Mesenchymal stem cell (in vitro differentiated cells and primary cell): ENCODE results near the gene CPSF4.

Experiments
- DNase-seq: peaks from one replicate; pipeline ENCODE4 v3.0.0-alpha.2; 2013
- H2AFZ ChIP-seq: one replicate; pipeline ENCODE4 v1.6.1; 2013; ENCODE audit warnings: low read depth, mild to moderate bottlenecking, control low read depth, inconsistent platforms, low read length, moderate library complexity
- H2AK5ac ChIP-seq: 2 replicates; pipeline ENCODE4 v1.6.1; 2013; ENCODE audit warnings: low read length, moderate library complexity, mild to moderate bottlenecking, inconsistent platforms; ENCODE audit not compliant: severe bottlenecking
- H2BK120ac ChIP-seq: one replicate; pipeline ENCODE4 v1.6.1; 2013; ENCODE audit warnings: low read depth, mild to moderate bottlenecking, inconsistent platforms, low read length, moderate library complexity
- H2BK12ac ChIP-seq, 2 experiments: one replicate each; pipeline ENCODE4 v1.6.1; 2013; ENCODE audit warnings: inconsistent platforms in 2 of 2, low read length in 2 of 2, mild to moderate bottlenecking in 2 of 2, moderate library complexity in 2 of 2, control low read depth in 1 of 2
- H2BK15ac ChIP-seq: one replicate; pipeline ENCODE4 v1.6.1; 2013; ENCODE audit warnings: mild to moderate bottlenecking, low read depth, inconsistent platforms; ENCODE audit not compliant: poor library complexity, severe bottlenecking
- H2BK5ac ChIP-seq: 2 replicates; pipeline ENCODE4 v1.6.1; 2013; ENCODE audit warnings: low read depth, mild to moderate bottlenecking, low read length, control low read depth, inconsistent platforms; ENCODE audit not compliant: poor library complexity, severe bottlenecking
- H3K14ac ChIP-seq, 2 experiments: one replicate each; pipeline ENCODE4 v1.6.1; 2013; ENCODE audit warnings: inconsistent platforms in 2 of 2, low read length in 2 of 2, control low read depth in 1 of 2, mild to moderate bottlenecking in 1 of 2, moderate library complexity in 1 of 2
- H3K18ac ChIP-seq, 2 experiments: one replicate each; pipeline ENCODE4 v1.6.1; 2013; ENCODE audit warnings: inconsistent platforms in 2 of 2, low read length in 2 of 2, control low read depth in 1 of 2, low read depth in 1 of 2, mild to moderate bottlenecking in 1 of 2
- H3K23ac ChIP-seq, 2 experiments: one replicate each; pipeline ENCODE4 v1.6.1; 2013; ENCODE audit warnings: inconsistent platforms in 2 of 2, low read length in 2 of 2, mild to moderate bottlenecking in 2 of 2, moderate library complexity in 2 of 2, control low read depth in 1 of 2
- H3K27ac ChIP-seq: 2 replicates; pipeline ENCODE4 v1.5.1; 2013; ENCODE audit warnings: mild to moderate bottlenecking, moderate library complexity, low read length, control low read depth, inconsistent platforms; ENCODE audit not compliant: poor library complexity, severe bottlenecking
- H3K27me3 ChIP-seq, 2 experiments: 2 replicates each; pipeline versions ENCODE4 v1.6.1 to v1.7.0; 2013; ENCODE audit warnings: low read length in 2 of 2, mild to moderate bottlenecking in 2 of 2, moderate library complexity in 2 of 2, control low read depth in 1 of 2, inconsistent platforms in 1 of 2; ENCODE audit not compliant: control insufficient read depth in 1 of 2, insufficient read depth in 1 of 2
- H3K36me3 ChIP-seq, 2 experiments: 2 replicates each; pipeline versions ENCODE4 v1.6.1 to v1.7.0; 2013; ENCODE audit warnings: low read length in 2 of 2, control low read depth in 1 of 2, inconsistent platforms in 1 of 2, low read depth in 1 of 2, mild to moderate bottlenecking in 1 of 2; ENCODE audit not compliant: insufficient read depth in 2 of 2, control insufficient read depth in 1 of 2
- H3K4ac ChIP-seq, 2 experiments: one replicate each; pipeline ENCODE4 v1.6.1; 2013; ENCODE audit warnings: inconsistent platforms in 2 of 2, low read length in 2 of 2, mild to moderate bottlenecking in 2 of 2, moderate library complexity in 2 of 2, control low read depth in 1 of 2, low read depth in 1 of 2
- H3K4me1 ChIP-seq: 2 replicates; pipeline ENCODE4 v1.6.1; 2013; ENCODE audit warnings: low read depth, low read length, control low read depth; ENCODE audit not compliant: control insufficient read depth, insufficient read depth
- H3K4me2 ChIP-seq: 2 replicates; pipeline ENCODE4 v1.6.1; 2013; ENCODE audit warnings: low read length, mild to moderate bottlenecking, inconsistent platforms; ENCODE audit not compliant: poor library complexity, severe bottlenecking
- H3K4me3 ChIP-seq, 2 experiments: 2 replicates each; pipeline versions ENCODE4 v1.5.1 to v1.7.0; 2013; ENCODE audit warnings: low read length in 2 of 2, mild to moderate bottlenecking in 2 of 2, control low read depth in 1 of 2, low read depth in 1 of 2; ENCODE audit not compliant: insufficient read depth in 1 of 2
- H3K79me1 ChIP-seq: replicated peaks from 2 replicates; pipeline ENCODE4 v1.6.1; 2013; ENCODE audit warnings: mild to moderate bottlenecking, control low read depth, low read length, inconsistent platforms; ENCODE audit not compliant: poor library complexity, severe bottlenecking
- H3K9ac ChIP-seq: 2 replicates; pipeline ENCODE4 v1.7.0; 2013; ENCODE audit warnings: mild to moderate bottlenecking, low read length, moderate library complexity
- H3K9me3 ChIP-seq: 2 replicates; pipeline ENCODE4 v1.7.0; 2013; ENCODE audit warnings: mild to moderate bottlenecking, low read length; ENCODE audit not compliant: control insufficient read depth
- H4K8ac ChIP-seq: one replicate; pipeline ENCODE4 v1.6.1; 2013; ENCODE audit warnings: inconsistent platforms, mild to moderate bottlenecking, low read length, moderate library complexity
- H4K91ac ChIP-seq: one replicate; pipeline ENCODE4 v1.6.1; 2013; ENCODE audit warnings: mild to moderate bottlenecking, low read length, inconsistent platforms
- WGBS: methylation state at CpG from one replicate; pipeline ENCODE4 v1.1.7; 2013; ENCODE audit warnings: mixed read lengths; 5-methylcytosine and 5-hydroxymethylcytosine counted together

Gene CPSF4

DNA sequence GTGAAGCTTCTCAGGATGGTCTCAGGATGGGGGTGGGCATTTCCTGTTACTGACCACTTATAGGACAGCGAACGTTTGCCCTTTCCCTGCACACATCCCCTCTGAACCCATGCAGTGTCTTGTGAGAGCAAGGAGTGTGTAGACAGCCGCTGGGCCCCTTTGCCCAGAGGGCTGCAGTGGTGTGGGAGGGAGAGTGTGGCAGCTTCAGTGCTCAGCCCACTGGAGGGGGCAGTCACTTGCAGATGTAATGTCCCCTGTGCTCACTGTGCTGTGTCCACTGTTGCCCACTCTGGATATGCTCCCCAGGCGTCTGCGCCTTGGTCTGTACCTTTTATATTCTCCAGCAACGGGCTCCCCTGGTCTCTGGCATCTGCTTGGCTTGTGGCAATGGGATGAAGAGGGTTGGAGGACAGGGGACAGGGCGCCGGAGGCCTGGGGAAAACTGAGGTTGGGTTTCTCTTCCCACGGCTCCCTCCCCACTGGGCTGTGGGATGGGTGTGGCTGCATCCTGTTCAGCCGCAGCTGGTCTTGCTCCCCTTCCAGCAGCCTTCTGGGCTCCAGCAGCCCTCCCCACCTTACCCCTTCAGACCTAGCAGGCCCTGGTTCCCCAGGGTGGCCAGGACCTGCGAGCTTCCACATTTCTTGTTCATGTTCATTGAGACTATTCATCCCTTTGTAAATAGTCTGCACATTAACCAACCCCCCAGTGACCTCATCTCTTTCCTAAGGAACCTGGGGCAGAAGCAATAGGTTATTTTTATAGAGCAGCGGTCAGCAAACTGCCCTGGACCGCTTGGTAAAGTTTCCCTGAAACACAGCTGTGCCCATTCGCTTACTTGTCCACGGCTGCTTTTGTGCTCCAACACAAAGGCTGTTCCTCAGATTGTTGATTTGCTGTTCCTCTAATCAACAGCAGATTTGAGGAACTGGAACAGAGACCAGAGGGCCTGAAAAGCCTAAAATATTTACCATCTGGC is 40.0 kb downstream of the CPSF4 start:
- 91% methylated on average over 13 of the region's 15 CpGs for WGBS
- no peak overlapping the region for H2BK15ac ChIP-seq

GRCh38 chr7:99485094-99485493 is 46.4 kb downstream of the CPSF4 start:
- H2BK5ac ChIP-seq, result no peak overlapping the region
- no peak overlapping the region for H2BK12ac ChIP-seq
- peaks cover 25% of the 10 kb centered on the region for H3K79me1 ChIP-seq
- H3K18ac ChIP-seq, result no peak overlapping the region
- H3K27me3 ChIP-seq, result no peaks in the 10 kb centered on the region
- H3K4me2 ChIP-seq, result no peak overlapping the region
- no peak overlapping the region for H3K14ac ChIP-seq
- H3K4me1 ChIP-seq, result no peaks in the 10 kb centered on the region
- peaks cover 25 to 58% of the 10 kb centered on the region in 2 experiments for H3K36me3 ChIP-seq
- no peak overlapping the region for H2AK5ac ChIP-seq
- H3K4ac ChIP-seq, result no peak overlapping the region
- H2BK15ac ChIP-seq, result no peak overlapping the region
- H3K23ac ChIP-seq, result no peak overlapping the region
- no peak overlapping the region for H3K27ac ChIP-seq
- no peak overlapping the region for H4K8ac ChIP-seq
- H3K9ac ChIP-seq, result no peak overlapping the region
- H4K91ac ChIP-seq, result no peak overlapping the region
- H3K9me3 ChIP-seq, result no peaks in the 10 kb centered on the region
- no peak overlapping the region for H3K4me3 ChIP-seq
- WGBS, result 96% methylated on average over 5 of the region's 5 CpGs
- DNase-seq, result no peak
- no peak overlapping the region for H2BK120ac ChIP-seq
- no peak overlapping the region for H2AFZ ChIP-seq

More for the DNA sequence above, 40.0 kb downstream of the CPSF4 start:
- H3K9ac ChIP-seq, result peak overlapping the region; percentile 48
- H2BK12ac ChIP-seq, result no peak overlapping the region
- no peak overlapping the region for H3K27ac ChIP-seq
- H3K4me1 ChIP-seq, result peaks cover 10% of the 10 kb centered on the region
- peaks cover 28 to 48% of the 10 kb centered on the region in 2 experiments for H3K36me3 ChIP-seq
- no peak overlapping the region for H3K4ac ChIP-seq
- H2BK5ac ChIP-seq, result peak overlapping the region; percentile 4
- no peaks in the 10 kb centered on the region for H3K9me3 ChIP-seq
- no peak overlapping the region for H3K4me2 ChIP-seq
- H3K27me3 ChIP-seq, result no peaks in the 10 kb centered on the region
- no peak overlapping the region for H3K23ac ChIP-seq
- H3K18ac ChIP-seq, result no peak overlapping the region
- H3K14ac ChIP-seq, result no peak overlapping the region
- peaks cover 27% of the 10 kb centered on the region for H3K79me1 ChIP-seq
- no peak overlapping the region for H2AK5ac ChIP-seq
- peak overlapping the region; percentile 27 for H4K8ac ChIP-seq
- DNase-seq, result no peak
- no peak overlapping the region for H2BK120ac ChIP-seq
- H2AFZ ChIP-seq, result no peak overlapping the region
- peak overlapping the region in 1 of 2 experiments; percentile 41 for H3K4me3 ChIP-seq
- no peak overlapping the region for H4K91ac ChIP-seq

GRCh38 chr7:99489235-99489634 is 50.5 kb downstream of the CPSF4 start:
- peaks cover 49 to 58% of the 10 kb centered on the region in 2 experiments for H3K36me3 ChIP-seq
- H3K14ac ChIP-seq, result no peak overlapping the region
- H3K4me1 ChIP-seq, result no peaks in the 10 kb centered on the region
- H3K9ac ChIP-seq, result no peak overlapping the region
- H2AK5ac ChIP-seq, result no peak overlapping the region
- no peak overlapping the region for H2BK120ac ChIP-seq
- peaks cover 15% of the 10 kb centered on the region for H3K9me3 ChIP-seq
- no peak overlapping the region for H4K8ac ChIP-seq
- peaks cover 33% of the 10 kb centered on the region for H3K79me1 ChIP-seq
- DNase-seq, result no peak
- no peak overlapping the region for H3K18ac ChIP-seq
- 95% methylated on average over 3 of the region's 4 CpGs for WGBS
- no peak overlapping the region for H3K27ac ChIP-seq
- H3K23ac ChIP-seq, result no peak overlapping the region
- no peaks in the 10 kb centered on the region for H3K27me3 ChIP-seq
- no peak overlapping the region for H3K4me2 ChIP-seq
- no peak overlapping the region for H3K4ac ChIP-seq
- H2AFZ ChIP-seq, result no peak overlapping the region
- no peak overlapping the region for H2BK15ac ChIP-seq
- no peak overlapping the region for H4K91ac ChIP-seq
- no peak overlapping the region for H2BK5ac ChIP-seq
- H3K4me3 ChIP-seq, result no peak overlapping the region
- H2BK12ac ChIP-seq, result no peak overlapping the region

- no peak overlapping the region for H2BK5ac ChIP-seq
- DNase-seq, result no peak
- peaks cover 45 to 56% of the 10 kb centered on the region in 2 experiments for H3K36me3 ChIP-seq
- no peak overlapping the region for H2BK120ac ChIP-seq
- H2BK12ac ChIP-seq, result no peak overlapping the region
- no peak overlapping the region for H2AK5ac ChIP-seq
- H4K91ac ChIP-seq, result no peak overlapping the region
- no peak overlapping the region for H3K27ac ChIP-seq
- no peak overlapping the region for H2AFZ ChIP-seq
- no peak overlapping the region for H3K4me2 ChIP-seq
- H3K23ac ChIP-seq, result no peak overlapping the region
- H3K4me1 ChIP-seq, result no peaks in the 10 kb centered on the region
- H3K9me3 ChIP-seq, result peaks cover 23% of the 10 kb centered on the region
- H2BK15ac ChIP-seq, result no peak overlapping the region
- H3K9ac ChIP-seq, result no peak overlapping the region
- no peak overlapping the region for H3K14ac ChIP-seq
- peaks cover 30% of the 10 kb centered on the region for H3K79me1 ChIP-seq
- H4K8ac ChIP-seq, result no peak overlapping the region
- H3K18ac ChIP-seq, result no peak overlapping the region
- WGBS, result 81% methylated on average over 3 of the region's 3 CpGs
- no peak overlapping the region for H3K4me3 ChIP-seq
- H3K27me3 ChIP-seq, result no peaks in the 10 kb centered on the region
- H3K4ac ChIP-seq, result no peak overlapping the region
Measured at GRCh38 chr7:99490878-99491277, 52.1 kb downstream of the CPSF4 start.
